ENCODE data around the gene CDX4. TPM values are rescaled to one million over a fixed set of nuclear protein-coding genes. Genes with fewer than 3 reads are reported as not detected.
A peak's percentile ranks its signal among the peaks of the same experiment; 100 is the strongest.
"Not testable (repeated sequence)": the region's sequence is repeated elsewhere in the genome, so short reads cannot be mapped to it uniquely, and the experiment has no call there.

The CDX4 gene, protein sequence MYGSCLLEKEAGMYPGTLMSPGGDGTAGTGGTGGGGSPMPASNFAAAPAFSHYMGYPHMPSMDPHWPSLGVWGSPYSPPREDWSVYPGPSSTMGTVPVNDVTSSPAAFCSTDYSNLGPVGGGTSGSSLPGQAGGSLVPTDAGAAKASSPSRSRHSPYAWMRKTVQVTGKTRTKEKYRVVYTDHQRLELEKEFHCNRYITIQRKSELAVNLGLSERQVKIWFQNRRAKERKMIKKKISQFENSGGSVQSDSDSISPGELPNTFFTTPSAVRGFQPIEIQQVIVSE
- not detected in 2 replicates for polyA plus RNA-seq (2014; cell fraction: cytosol; rRNA removed)
- not detected in 2 replicates for polyA plus RNA-seq (2014; cell fraction: nucleus; rRNA removed)

- no peak for DNase-seq (ENCODE audit: low spot score)
Observed at GRCh38 chrX:73446831-73447230, at the start of gene CDX4. Gene CDX4, plus strand, starts transcription at chrX:73447053. Its CDS starts 201 bp downstream, at chrX:73447254.

DNA sequence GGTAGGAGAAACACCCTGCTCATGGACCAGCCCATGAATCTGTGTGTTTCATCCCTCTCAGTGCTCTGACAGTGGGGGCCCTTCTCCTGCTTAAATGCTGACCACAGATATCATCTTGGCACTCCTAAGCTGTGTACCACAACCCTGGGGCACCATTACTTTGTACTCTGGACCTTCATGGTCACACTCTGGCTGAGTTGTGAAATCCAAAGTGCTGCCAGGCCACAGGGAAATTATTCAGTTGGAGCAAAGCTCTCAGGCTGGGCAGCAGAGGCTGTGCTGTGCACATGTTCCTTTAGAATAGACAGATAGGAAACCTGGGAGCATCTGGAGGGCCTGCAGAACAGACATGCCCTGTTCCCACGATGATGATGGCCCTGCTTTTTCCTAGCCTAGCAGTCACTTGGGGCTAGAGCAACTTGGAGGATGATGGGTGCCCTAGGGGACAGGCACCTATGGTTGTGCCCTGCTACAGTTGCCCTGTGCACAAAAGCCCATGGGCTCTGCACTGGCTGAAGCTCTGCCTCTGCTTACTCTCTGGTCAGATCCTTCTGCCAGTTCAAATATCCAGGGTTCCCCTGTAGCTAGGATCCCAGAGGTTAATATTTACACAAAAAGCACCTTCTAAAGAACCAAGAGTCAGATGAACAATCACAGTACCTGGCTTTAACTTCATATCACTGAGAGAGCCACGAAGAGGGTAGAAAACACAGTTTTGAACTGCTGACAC, 48.5 kb upstream of the CDX4 start:
- no peak for DNase-seq (ENCODE audit: low spot score)

- DNase-seq (ENCODE audit: low spot score), result no peak
Observed at GRCh38 chrX:73400136-73400748, 46.6 kb upstream of the CDX4 start.

- DNase-seq (ENCODE audit: low spot score), result peak; percentile 43
Observed at GRCh38 chrX:73401591-73402266, 45.1 kb upstream of the CDX4 start.

DNA sequence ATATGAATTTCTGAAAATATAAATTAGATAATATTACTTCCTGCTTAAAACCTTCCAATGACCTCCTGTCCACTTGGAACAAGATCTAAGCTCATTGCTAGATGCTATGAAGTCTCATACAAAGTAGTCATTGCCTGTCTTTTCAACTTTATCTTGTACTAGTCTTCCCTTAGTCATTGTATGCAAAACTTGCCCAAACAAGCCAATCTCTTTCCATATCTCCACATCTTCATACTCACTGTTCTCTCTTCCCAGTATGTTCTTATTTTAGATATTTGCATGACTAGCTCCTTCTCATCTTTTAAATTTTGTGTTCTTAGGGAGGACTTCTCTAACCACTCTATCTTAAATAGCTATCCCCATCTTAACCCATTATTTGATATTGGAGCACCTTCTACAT, 33.9 kb upstream of the CDX4 start:
- DNase-seq (ENCODE audit: low spot score), result no peak

- no peak for DNase-seq (ENCODE audit: low spot score)
Observed at GRCh38 chrX:73447311-73447794, 500 bp downstream of the CDX4 start.

GRCh38 chrX:73448379-73448778, 1.5 kb downstream of the CDX4 start:
- DNase-seq (ENCODE audit: low spot score), result no peak

DNA sequence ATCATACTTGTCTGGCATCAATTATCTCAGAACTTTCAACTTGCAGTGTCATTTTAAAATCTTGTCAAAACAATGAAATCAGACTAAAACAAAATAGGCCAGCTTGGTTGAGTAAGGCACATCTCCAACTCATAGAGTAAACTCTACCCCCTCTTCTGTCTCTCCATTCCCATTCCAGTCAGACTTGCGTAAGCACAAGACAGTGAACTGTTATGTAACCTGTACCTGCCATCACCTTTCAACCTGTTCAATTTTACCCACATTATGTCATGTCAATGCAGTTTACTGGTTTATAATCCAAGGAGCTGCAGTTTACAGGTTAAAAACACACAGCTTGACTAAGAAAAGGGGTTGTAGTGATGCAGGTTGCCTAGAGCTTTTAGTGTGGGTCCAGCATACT, 8.3 kb downstream of the CDX4 start:
- DNase-seq (ENCODE audit: low spot score), result no peak

GRCh38 chrX:73457306-73457705, 10.5 kb downstream of the CDX4 start:
- no peak for DNase-seq (ENCODE audit: low spot score)

GRCh38 chrX:73468376-73468775, 21.5 kb downstream of the CDX4 start:
- no peak for DNase-seq (ENCODE audit: low spot score)

DNA sequence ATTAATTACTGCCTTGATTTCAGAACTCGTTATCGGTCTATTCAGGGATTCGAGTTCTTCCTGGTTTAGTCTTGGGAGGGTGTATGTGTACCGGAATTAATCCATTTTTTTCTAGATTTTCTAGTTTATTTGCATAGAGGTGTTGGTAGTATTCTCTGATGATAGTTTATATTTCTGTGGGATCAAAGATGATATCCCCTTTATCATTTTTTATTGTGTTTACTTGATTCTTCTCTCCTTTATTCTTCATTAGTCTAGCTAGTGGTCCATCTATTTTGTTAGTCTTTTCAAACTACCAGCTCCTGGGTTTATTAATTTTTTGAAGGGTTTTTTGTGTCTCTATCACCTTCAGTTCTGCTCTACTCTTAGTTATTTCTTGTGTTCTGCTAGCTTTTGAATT, 32.1 kb downstream of the CDX4 start:
- no peak for DNase-seq (ENCODE audit: low spot score)

DNA sequence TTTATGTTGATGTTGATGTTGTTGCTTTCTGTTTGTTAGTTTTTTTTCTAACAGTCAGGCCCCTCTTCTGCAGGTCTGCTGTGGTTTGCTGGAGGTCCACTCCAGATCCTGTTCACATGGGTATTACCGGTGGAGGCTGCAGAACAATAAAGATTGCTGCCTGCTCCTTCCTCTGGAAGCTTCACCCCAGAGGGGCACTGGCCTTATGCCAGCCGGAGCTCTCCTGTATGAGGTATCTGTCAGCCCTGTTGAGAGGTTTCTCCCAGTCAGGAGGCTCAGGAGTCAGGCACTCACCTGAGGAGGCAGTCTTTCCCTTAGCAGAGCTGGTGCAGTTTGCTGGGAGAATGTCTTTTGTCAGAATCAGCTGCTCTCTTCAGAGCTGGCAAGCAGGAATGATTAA, 34.7 kb downstream of the CDX4 start:
- no peak for DNase-seq (ENCODE audit: low spot score)

DNA sequence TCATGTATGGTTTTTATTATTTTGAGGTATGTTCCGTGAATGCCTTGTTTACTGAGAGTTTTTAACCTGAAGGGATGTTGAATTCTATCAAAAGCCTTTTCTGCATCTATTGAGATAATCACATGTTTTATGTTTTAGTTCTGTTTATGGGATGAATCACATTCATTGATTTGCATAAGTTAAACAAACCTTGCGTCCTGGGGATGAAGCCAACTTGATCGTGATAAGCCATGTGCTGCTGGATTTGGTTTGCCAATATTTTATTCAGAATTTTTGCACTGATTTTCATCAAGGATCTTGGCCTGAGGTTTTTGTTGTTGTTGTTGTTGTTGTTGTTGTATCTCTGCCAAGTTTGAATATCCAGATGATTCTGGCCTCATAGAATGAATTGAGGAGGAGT, 43.8 kb downstream of the CDX4 start:
- no peak for DNase-seq (ENCODE audit: low spot score)

DNA sequence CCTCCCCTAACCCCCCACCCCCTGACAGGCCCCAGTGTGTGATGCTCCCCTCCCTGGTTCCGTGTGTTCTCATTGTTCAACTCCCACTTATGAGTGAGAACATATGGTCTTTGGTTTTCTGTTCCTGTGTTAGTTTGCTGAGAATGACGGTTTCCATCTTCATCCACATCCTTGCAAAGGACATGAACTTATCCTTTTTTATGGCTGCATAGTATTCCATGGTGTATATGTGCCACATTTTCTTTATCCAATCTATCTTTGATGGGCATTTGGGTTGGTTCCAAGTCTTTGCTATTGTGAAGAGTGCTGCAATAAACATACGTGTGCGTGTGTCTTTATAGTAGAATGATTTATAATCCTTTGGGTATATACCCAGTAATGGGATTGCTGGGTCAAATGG, 45.3 kb downstream of the CDX4 start:
- not testable (repeated sequence) for DNase-seq (ENCODE audit: low spot score)

Small RNA genes lying within 50 kb of the gene (small RNA-seq; reads per million reads assigned to genes)
- gene MORF4L1P6, result 0 reads per million in 2 experiments
- gene RNU6-1044P, result 0 reads per million in 2 experiments
